Muscle layer of duodenum (tissue), 2 donors: Measurements from ENCODE around the gene LMBR1L.
"Not testable (repeated sequence)": the region's sequence is repeated elsewhere in the genome, so short reads cannot be mapped to it uniquely, and the experiment has no call there.

Source experiments
- H3K27ac ChIP-seq: one replicate; pipeline ENCODE4 v1.7.0; 2013; ENCODE audit warnings: mild to moderate bottlenecking, low read length
- H3K27me3 ChIP-seq: one replicate; pipeline ENCODE4 v1.7.0; 2013; ENCODE audit warnings: low read depth, mild to moderate bottlenecking, control low read depth, low read length
- H3K36me3 ChIP-seq, 2 donors: one replicate each; pipeline ENCODE4 v1.7.0; 2013; ENCODE audit warnings: low read length in 2 of 2, control low read depth in 1 of 2, mild to moderate bottlenecking in 1 of 2; ENCODE audit not compliant: insufficient read depth in 2 of 2, control insufficient read depth in 1 of 2
- H3K4me1 ChIP-seq, 2 donors: one replicate each; pipeline ENCODE4 v1.7.0; 2013; ENCODE audit warnings: low read length in 2 of 2, mild to moderate bottlenecking in 2 of 2, control low read depth in 1 of 2, moderate library complexity in 1 of 2; ENCODE audit not compliant: insufficient read depth in 2 of 2, control insufficient read depth in 1 of 2
- H3K4me3 ChIP-seq, 2 donors: one replicate each; pipeline ENCODE4 v1.7.0; 2013; ENCODE audit warnings: low read length in 2 of 2, low read depth in 1 of 2, mild to moderate bottlenecking in 1 of 2
- H3K9me3 ChIP-seq, 2 donors: one replicate each; pipeline ENCODE4 v1.7.0; 2013; ENCODE audit warnings: low read length in 2 of 2, control low read depth in 1 of 2, mild to moderate bottlenecking in 1 of 2; ENCODE audit not compliant: control insufficient read depth in 1 of 2
- donor health status: healthy.

The LMBR1L gene

GRCh38 chr12:49069507-49070346 is 40.9 kb downstream of the LMBR1L start, which contains the start of gene RHEBL1:
RHEBL1 (minus strand) TSS chr12:49069979; CDS start chr12:49069785, 194 bp downstream.
- Histone ChIP-seq H3K27me3 (no peaks in the 10 kb centered on the region), H3K36me3 (no peaks in the 10 kb centered on the region), H3K9me3 (no peaks in the 10 kb centered on the region), H3K27ac (peak within 1 kb of the TSS; percentile 26), H3K4me1 (peaks cover 0 to 13% of the 10 kb centered on the region in 2 donors), H3K4me3 (peak within 1 kb of the TSS; percentile 86 to 95)

GRCh38 chr12:49068879-49069506 is 41.7 kb downstream of the LMBR1L start:
- peaks cover 0 to 13% of the 10 kb centered on the region in 2 donors for H3K4me1 ChIP-seq
- no peaks in the 10 kb centered on the region for H3K9me3 ChIP-seq
- peak overlapping the region; percentile 86 to 95 for H3K4me3 ChIP-seq
- H3K36me3 ChIP-seq: no peaks in the 10 kb centered on the region
- H3K27me3 ChIP-seq: no peaks in the 10 kb centered on the region
- H3K27ac ChIP-seq: no peak overlapping the region

GRCh38 chr12:49066120-49066519 is 44.5 kb downstream of the LMBR1L start:
- H3K27ac ChIP-seq: no peak overlapping the region
- H3K4me3 ChIP-seq: no peak overlapping the region
- H3K9me3 ChIP-seq: no peaks in the 10 kb centered on the region
- no peaks in the 10 kb centered on the region for H3K36me3 ChIP-seq
- peaks cover 0 to 18% of the 10 kb centered on the region in 2 donors for H3K4me1 ChIP-seq
- no peaks in the 10 kb centered on the region for H3K27me3 ChIP-seq

- peaks cover 0 to 3% of the 10 kb centered on the region in 2 donors for H3K36me3 ChIP-seq
- no peak overlapping the region for H3K4me3 ChIP-seq
- no peak overlapping the region for H3K27ac ChIP-seq
- H3K27me3 ChIP-seq: no peaks in the 10 kb centered on the region
- peaks cover 0 to 14% of the 10 kb centered on the region in 2 donors for H3K4me1 ChIP-seq
- no peaks in the 10 kb centered on the region for H3K9me3 ChIP-seq
Observed at GRCh38 chr12:49064767-49065152, 45.9 kb downstream of the LMBR1L start.

- not testable (repeated sequence) for H3K9me3 ChIP-seq, H3K36me3 ChIP-seq, H3K4me3 ChIP-seq, H3K27me3 ChIP-seq, H3K27ac ChIP-seq
- H3K4me1 ChIP-seq: peaks cover 13 to 27% of the 10 kb centered on the region in 2 donors
Observed at GRCh38 chr12:49061916-49062315, 48.7 kb downstream of the LMBR1L start.

- no peaks in the 10 kb centered on the region for H3K27me3 ChIP-seq
- no peaks in the 10 kb centered on the region for H3K9me3 ChIP-seq
- H3K27ac ChIP-seq: peak overlapping the region; percentile 94
- H3K4me1 ChIP-seq: peaks cover 20 to 34% of the 10 kb centered on the region in 2 donors
- H3K36me3 ChIP-seq: peaks cover 0 to 3% of the 10 kb centered on the region in 2 donors
- peak overlapping the region; percentile 89 to 92 for H3K4me3 ChIP-seq
Observed at GRCh38 chr12:49061157-49061650, 49.4 kb downstream of the LMBR1L start.

GRCh38 chr12:49060237-49061156 is 50.1 kb downstream of the LMBR1L start, which contains the start of gene KMT2D:
KMT2D (minus strand) TSS chr12:49060794; CDS start chr12:49055324, 5,470 bp downstream.
- H3K27me3 ChIP-seq: no peaks in the 10 kb centered on the region
- H3K4me1 ChIP-seq: peaks cover 25 to 42% of the 10 kb centered on the region in 2 donors
- H3K9me3 ChIP-seq: no peaks in the 10 kb centered on the region
- peaks cover under 1 to 3% of the 10 kb centered on the region in 2 donors for H3K36me3 ChIP-seq
- H3K27ac ChIP-seq: peak within 1 kb of the TSS; percentile 94
- H3K4me3 ChIP-seq: peak within 1 kb of the TSS; percentile 89 to 92

GRCh38 chr12:49059299-49060171 is 51.1 kb downstream of the LMBR1L start:
- Histone ChIP-seq H3K9me3 (no peaks in the 10 kb centered on the region), H3K4me3 (peak overlapping the region; percentile 89 to 92), H3K27me3 (no peaks in the 10 kb centered on the region), H3K36me3 (peaks cover 5 to 10% of the 10 kb centered on the region in 2 donors), H3K4me1 (peaks cover 31 to 48% of the 10 kb centered on the region in 2 donors), H3K27ac (peak overlapping the region; percentile 94)

GRCh38 chr12:49059045-49059298 is 51.7 kb downstream of the LMBR1L start:
- Histone ChIP-seq H3K36me3 (peaks cover 11 to 12% of the 10 kb centered on the region in 2 donors), H3K27ac (peak overlapping the region; percentile 94), H3K4me3 (peak overlapping the region; percentile 89 to 92), H3K4me1 (peaks cover 31 to 48% of the 10 kb centered on the region in 2 donors), H3K27me3 (no peaks in the 10 kb centered on the region), H3K9me3 (no peaks in the 10 kb centered on the region)

- Histone ChIP-seq H3K27ac (peak overlapping the region; percentile 94), H3K36me3 (peaks cover 16 to 17% of the 10 kb centered on the region in 2 donors), H3K4me3 (peak overlapping the region; percentile 89 to 92), H3K4me1 (peaks cover 31 to 48% of the 10 kb centered on the region in 2 donors), H3K9me3 (no peaks in the 10 kb centered on the region), H3K27me3 (no peaks in the 10 kb centered on the region)
Observed at GRCh38 chr12:49058366-49059044, 52.1 kb downstream of the LMBR1L start.
